Adipocyte (in vitro differentiated cells): Measurements from ENCODE around the gene NDUFV2.

ENCODE experiments used
- DNase-seq: peaks from one replicate; pipeline ENCODE4 v3.0.0-alpha.2; 2015; ENCODE audit warnings: low read depth
- H3K27me3 ChIP-seq: replicated peaks from 2 replicates; pipeline ENCODE4 v1.7.0; 2013; ENCODE audit warnings: mild to moderate bottlenecking, low read length, moderate library complexity; ENCODE audit not compliant: control insufficient read depth, insufficient read depth
- H3K36me3 ChIP-seq: 2 replicates; pipeline ENCODE4 v1.7.0; 2013; ENCODE audit warnings: low read length, mild to moderate bottlenecking, moderate library complexity; ENCODE audit not compliant: control insufficient read depth, insufficient read depth, severe bottlenecking
- H3K4me1 ChIP-seq: 2 replicates; pipeline ENCODE4 v1.7.0; 2013; ENCODE audit warnings: mild to moderate bottlenecking, low read length, moderate library complexity; ENCODE audit not compliant: control insufficient read depth, insufficient read depth
- H3K4me3 ChIP-seq: 2 replicates; pipeline ENCODE4 v1.7.0; 2013; ENCODE audit warnings: mild to moderate bottlenecking, low read length, moderate library complexity
- H3K9ac ChIP-seq: 2 replicates; pipeline ENCODE4 v1.7.0; 2013; ENCODE audit warnings: mild to moderate bottlenecking, low read length, moderate library complexity
- H3K9me3 ChIP-seq: 2 replicates; pipeline ENCODE4 v1.7.0; 2013; ENCODE audit warnings: mild to moderate bottlenecking, low read length, moderate library complexity; ENCODE audit not compliant: control insufficient read depth

Gene NDUFV2

DNA sequence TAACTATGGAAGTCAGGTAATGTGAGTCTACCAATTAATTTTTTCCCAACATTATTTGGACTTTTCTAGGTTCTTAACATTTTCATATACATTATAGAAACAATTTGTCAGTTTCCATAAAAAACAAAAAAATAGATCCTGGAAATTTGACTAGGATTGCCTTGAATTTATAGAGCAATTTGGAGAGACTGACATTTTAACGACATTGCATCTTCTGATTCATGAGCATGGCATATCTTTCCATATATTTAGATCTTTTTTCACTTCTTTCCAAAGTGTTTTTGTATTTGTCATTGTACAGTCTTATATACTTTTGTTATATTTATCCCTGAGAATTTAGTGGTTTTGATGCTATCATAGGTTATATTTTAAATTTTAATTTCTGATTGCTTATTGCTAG, 76.1 kb downstream of the NDUFV2 start:
- Histone ChIP-seq H3K4me1 (peaks cover 47% of the 10 kb centered on the region), H3K27me3 (no peaks in the 10 kb centered on the region), H3K9me3 (no peaks in the 10 kb centered on the region), H3K36me3 (peaks cover 12% of the 10 kb centered on the region), H3K4me3 (no peak overlapping the region), H3K9ac (no peak overlapping the region)
- no peak for DNase-seq

DNA sequence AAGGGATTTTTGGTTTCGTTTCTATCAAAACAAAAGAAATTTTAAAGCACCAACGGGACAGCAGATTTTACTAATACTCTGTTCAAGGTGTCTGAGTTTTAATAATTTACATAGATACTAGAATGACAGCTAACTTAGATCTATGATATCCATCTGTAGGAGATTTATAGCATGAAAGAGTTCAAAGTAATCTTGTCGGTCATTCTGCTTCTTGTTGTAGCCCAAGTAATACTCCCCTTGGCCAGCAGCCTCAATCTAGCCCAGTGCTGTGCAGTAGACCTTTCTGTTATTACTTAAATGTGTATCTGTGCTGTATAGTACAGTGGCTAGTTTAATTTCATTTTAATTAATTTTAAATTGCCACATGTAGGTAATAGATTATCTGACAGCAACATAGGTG, 78.8 kb downstream of the NDUFV2 start:
- Histone ChIP-seq H3K4me1 (peaks cover 49% of the 10 kb centered on the region), H3K9ac (no peak overlapping the region)
- no peak for DNase-seq

GRCh38 chr18:9182852-9183399, 80.4 kb downstream of the NDUFV2 start:
- peaks cover 39% of the 10 kb centered on the region for H3K4me1 ChIP-seq
- no peak for DNase-seq
- H3K36me3 ChIP-seq = peaks cover 41% of the 10 kb centered on the region
- no peaks in the 10 kb centered on the region for H3K9me3 ChIP-seq
- no peak overlapping the region for H3K4me3 ChIP-seq
- H3K9ac ChIP-seq = no peak overlapping the region
- no peaks in the 10 kb centered on the region for H3K27me3 ChIP-seq

More for the DNA sequence above, 78.8 kb downstream of the NDUFV2 start:
- H3K36me3 ChIP-seq = peaks cover 27% of the 10 kb centered on the region
- no peaks in the 10 kb centered on the region for H3K9me3 ChIP-seq
- peak overlapping the region; percentile 39 for H3K4me3 ChIP-seq
- no peaks in the 10 kb centered on the region for H3K27me3 ChIP-seq
